GM18951 (cell line): Measurements from ENCODE around the gene STOML1.

ENCODE experiments used
- POLR2A ChIP-seq: IDR thresholded peaks from 4 replicates; pipeline ENCODE4 v1.6.1; 2011; ENCODE audit warnings: mild to moderate bottlenecking; ENCODE audit not compliant: insufficient read length, insufficient read depth; ENCODE audit errors: extremely low read depth
- in situ Hi-C: fragments of 300-500 bp; cut with MboI; formaldehyde crosslinking; loops from one replicate; pipeline ENCODE4 v1.12.0; 2022; ENCODE audit warnings: low sequenced_read_pairs, mixed read lengths, inconsistent platforms; ENCODE audit not compliant: unreplicated experiment

The STOML1 gene

DNA sequence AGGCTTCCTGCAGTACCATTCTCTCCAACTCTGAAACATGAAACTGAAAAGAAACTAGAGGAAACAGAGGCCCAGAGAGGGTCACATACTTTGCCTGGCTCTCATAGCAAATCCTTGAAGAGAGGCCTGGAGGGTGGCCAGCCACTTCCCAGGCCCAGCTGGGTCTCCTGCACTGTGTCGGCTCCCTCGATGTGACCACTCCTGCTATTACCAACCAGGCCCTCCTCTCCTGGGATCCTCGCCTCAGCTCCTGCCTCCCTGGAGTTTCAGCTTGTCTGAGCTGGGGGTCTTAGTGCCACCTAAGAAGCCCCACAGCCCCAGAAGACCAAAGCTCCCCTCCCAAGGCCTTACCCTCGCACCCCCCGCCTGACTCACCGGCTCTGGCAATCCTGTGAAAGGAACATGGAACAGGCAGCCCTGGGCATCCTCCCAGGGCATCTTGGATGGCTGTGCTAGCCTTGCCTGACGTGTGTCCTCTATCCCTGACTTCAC, 61.3 kb downstream of the STOML1 start:
- TF ChIP-seq POLR2A, result no peak
- in situ Hi-C loops, result no loop called here

DNA sequence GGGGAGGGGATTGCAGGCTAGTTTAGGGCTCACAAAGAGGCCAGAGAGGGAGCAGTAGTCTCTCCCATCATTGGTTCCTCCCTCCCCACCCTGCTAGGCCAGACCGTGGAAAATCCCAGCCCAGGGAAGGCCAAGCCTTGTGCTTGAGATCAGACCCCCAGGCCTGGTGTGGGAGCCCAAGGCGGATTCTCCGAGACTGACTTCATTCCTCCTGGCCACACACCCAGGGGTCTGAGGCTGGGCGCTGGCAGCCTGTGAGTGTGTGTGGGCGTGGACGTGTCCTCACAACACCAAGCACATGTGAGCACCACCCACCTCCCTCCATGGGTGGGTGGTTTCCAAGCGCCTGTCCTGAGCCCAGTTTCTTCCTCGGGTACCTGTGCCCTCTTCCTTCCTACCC, 61.7 kb downstream of the STOML1 start:
- no peak for TF ChIP-seq POLR2A
- in situ Hi-C loops, result no loop called here

DNA sequence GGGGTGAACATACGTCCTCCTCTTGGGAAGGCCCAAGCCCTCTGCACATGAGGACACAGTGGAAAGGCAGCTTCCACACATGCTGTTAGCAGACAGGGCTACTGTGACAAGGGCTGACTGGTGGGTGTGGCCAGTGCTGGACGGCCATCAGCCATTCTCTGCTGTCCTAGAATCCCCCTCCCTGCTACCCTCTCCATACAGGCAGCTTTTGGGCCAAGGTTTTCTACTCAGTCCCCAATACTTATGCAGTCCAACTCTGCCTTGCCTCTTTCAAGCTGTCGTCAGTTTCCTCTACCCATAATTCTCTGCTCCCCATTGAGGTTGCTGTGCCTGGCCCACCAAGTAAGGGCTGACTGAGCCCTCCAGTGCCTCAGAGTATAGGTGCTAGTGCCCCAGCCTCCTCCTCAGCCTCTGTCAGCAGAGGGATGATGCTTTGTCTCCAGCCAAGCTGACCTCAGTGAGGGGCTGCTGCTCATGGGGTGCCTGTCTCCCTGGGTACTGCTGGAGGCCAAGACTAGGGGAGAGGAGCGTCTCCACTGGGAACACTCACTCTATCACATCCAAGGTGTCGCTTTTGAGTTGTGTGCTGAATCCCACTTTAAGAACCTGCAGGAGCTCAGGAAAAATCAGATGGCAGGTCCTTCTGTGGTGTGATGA, 63.0 kb downstream of the STOML1 start:
- no peak for TF ChIP-seq POLR2A
- in situ Hi-C loops, result no loop called here
